ENCODE measurements around the gene ADGRL3. TPM values are rescaled to one million over a fixed set of nuclear protein-coding genes. Genes with fewer than 3 reads are reported as not detected.

ADGRL3 gene
- total and polyA plus RNA-seq, 7 donors: under 0.01 to 11.9 (median 5.4) TPM

- DNase-seq: no peak
- Histone ChIP-seq H3K4me3 (no peak overlapping the region), H3K9me3 (no peaks in the 10 kb centered on the region), H3K36me3 (no peaks in the 10 kb centered on the region), H3K27ac (no peak overlapping the region), H3K27me3 (no peaks in the 10 kb centered on the region), H3K4me1 (no peaks in the 10 kb centered on the region)
- WGBS, 2 donors: 93 to 94% methylated on average over 2 of the region's 2 CpGs
- intact Hi-C loops (cut with DNase I): no loop called here
- no peak for TF ChIP-seq POLR2A (IDR thresholded peaks at IDR 0.05)
- TF ChIP-seq EP300 (IDR thresholded peaks at IDR 0.05): no peak
- TF ChIP-seq POLR2AphosphoS5 (IDR thresholded peaks at IDR 0.05): no peak
- TF ChIP-seq, protein P1, sequence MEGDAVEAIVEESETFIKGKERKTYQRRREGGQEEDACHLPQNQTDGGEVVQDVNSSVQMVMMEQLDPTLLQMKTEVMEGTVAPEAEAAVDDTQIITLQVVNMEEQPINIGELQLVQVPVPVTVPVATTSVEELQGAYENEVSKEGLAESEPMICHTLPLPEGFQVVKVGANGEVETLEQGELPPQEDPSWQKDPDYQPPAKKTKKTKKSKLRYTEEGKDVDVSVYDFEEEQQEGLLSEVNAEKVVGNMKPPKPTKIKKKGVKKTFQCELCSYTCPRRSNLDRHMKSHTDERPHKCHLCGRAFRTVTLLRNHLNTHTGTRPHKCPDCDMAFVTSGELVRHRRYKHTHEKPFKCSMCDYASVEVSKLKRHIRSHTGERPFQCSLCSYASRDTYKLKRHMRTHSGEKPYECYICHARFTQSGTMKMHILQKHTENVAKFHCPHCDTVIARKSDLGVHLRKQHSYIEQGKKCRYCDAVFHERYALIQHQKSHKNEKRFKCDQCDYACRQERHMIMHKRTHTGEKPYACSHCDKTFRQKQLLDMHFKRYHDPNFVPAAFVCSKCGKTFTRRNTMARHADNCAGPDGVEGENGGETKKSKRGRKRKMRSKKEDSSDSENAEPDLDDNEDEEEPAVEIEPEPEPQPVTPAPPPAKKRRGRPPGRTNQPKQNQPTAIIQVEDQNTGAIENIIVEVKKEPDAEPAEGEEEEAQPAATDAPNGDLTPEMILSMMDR (IDR thresholded peaks at IDR 0.05): no peak
Measured at GRCh38 chr4:61308033-61308432, 107.9 kb downstream of the ADGRL3 start.

- TF ChIP-seq, protein P1 (IDR thresholded peaks at IDR 0.05): no peak
- no peak for TF ChIP-seq POLR2A (IDR thresholded peaks at IDR 0.05)
- TF ChIP-seq EP300 (IDR thresholded peaks at IDR 0.05): no peak
- no peak for TF ChIP-seq POLR2AphosphoS5 (IDR thresholded peaks at IDR 0.05)
- DNase-seq: no peak
- intact Hi-C loops (cut with DNase I): no loop called here
- Histone ChIP-seq H3K27ac (no peak overlapping the region), H3K4me1 (no peaks in the 10 kb centered on the region), H3K9me3 (no peaks in the 10 kb centered on the region), H3K27me3 (no peaks in the 10 kb centered on the region), H3K4me3 (no peak overlapping the region), H3K36me3 (no peaks in the 10 kb centered on the region)
- 88 to 91% methylated on average over 1 of the region's 1 CpG for WGBS, 2 donors
Measured at GRCh38 chr4:61309616-61310015, 109.5 kb downstream of the ADGRL3 start.

DNA sequence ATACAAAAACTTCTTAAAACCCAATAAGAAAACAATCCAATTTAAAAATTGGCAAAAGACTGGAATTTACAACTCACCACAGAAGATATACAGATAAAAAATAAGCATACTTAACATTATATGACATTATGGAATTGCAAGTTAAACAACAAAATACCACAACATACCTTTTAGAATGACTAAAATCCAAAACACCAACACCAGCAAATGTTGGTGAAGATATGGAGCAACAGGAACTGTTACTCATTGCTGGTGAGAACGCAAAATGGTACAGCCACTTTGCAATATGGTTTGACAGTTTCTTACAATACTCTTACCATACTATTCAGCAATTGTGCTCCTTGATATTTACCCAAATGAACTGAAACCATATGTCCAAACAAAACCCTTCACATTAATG lies 112.4 kb downstream of the ADGRL3 start:
- intact Hi-C loops (cut with DNase I): no loop called here
- WGBS, 2 donors: 88% methylated on average over 1 of the region's 1 CpG

GRCh38 chr4:61318431-61318830 lies 118.3 kb downstream of the ADGRL3 start:
- intact Hi-C loops (cut with DNase I): no loop called here
- no peaks in the 10 kb centered on the region for H3K27me3 ChIP-seq
- H3K27ac ChIP-seq: no peak overlapping the region
- H3K4me1 ChIP-seq: peaks cover 0 to 8% (median 0%) of the 10 kb centered on the region in 4 donors
- TF ChIP-seq POLR2A (IDR thresholded peaks at IDR 0.05) (no peak), EP300 (IDR thresholded peaks at IDR 0.05) (no peak)
- TF ChIP-seq, protein P1 (IDR thresholded peaks at IDR 0.05): no peak
- no peaks in the 10 kb centered on the region for H3K36me3 ChIP-seq
- no peak for DNase-seq
- peaks cover 0 to 2% (median 0%) of the 10 kb centered on the region in 4 donors for H3K9me3 ChIP-seq
- H3K4me3 ChIP-seq: no peak overlapping the region
- WGBS, 2 donors: 95% methylated on average over 1 of the region's 1 CpG

More for the DNA sequence above, 112.4 kb downstream of the ADGRL3 start:
- TF ChIP-seq EP300 (IDR thresholded peaks at IDR 0.05) (no peak), POLR2AphosphoS5 (IDR thresholded peaks at IDR 0.05) (no peak), POLR2A (IDR thresholded peaks at IDR 0.05) (no peak)
- TF ChIP-seq, protein P1 (IDR thresholded peaks at IDR 0.05): no peak
- no peak for DNase-seq
- Histone ChIP-seq H3K27me3 (no peaks in the 10 kb centered on the region), H3K4me1 (no peaks in the 10 kb centered on the region), H3K9me3 (no peaks in the 10 kb centered on the region), H3K27ac (no peak overlapping the region), H3K36me3 (no peaks in the 10 kb centered on the region), H3K4me3 (no peak overlapping the region)

- TF ChIP-seq POLR2AphosphoS5 (IDR thresholded peaks at IDR 0.05) (no peak), EP300 (IDR thresholded peaks at IDR 0.05) (no peak)
- Histone ChIP-seq H3K4me1 (peaks cover 0 to 8% (median 0%) of the 10 kb centered on the region in 4 donors), H3K9me3 (peaks cover 0 to 3% (median 1%) of the 10 kb centered on the region in 4 donors), H3K27ac (no peak overlapping the region), H3K36me3 (no peaks in the 10 kb centered on the region), H3K27me3 (no peaks in the 10 kb centered on the region), H3K4me3 (no peak overlapping the region)
- intact Hi-C loops (cut with DNase I): no loop called here
- no peak for DNase-seq
Measured at GRCh38 chr4:61319156-61319555, 119.0 kb downstream of the ADGRL3 start.
